ENCODE data around the gene RIMS4.

DNA sequence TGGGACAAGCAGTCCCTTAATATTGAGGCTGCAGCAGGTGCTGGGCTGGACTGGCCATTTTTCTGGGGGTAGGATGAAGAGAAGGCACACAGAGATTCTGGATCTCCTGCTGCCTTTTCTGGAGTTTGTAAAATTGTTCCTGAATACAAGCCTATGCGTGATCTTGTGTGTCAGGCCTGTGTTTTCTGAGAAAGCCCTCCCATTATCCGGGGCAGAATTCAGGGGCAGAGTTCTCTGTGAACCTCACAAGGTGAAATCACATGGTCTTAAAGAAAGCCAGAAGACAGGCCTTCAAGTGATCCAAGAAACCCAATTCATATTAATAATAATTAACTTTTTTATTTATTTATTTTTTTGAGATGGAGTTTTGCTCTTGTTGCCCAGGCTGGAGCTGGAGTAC, 82.7 kb downstream of the RIMS4 start:
- TF ChIP-seq POLR2A (IDR thresholded peaks at IDR 0.05): no peak
- TF ChIP-seq, protein P1, sequence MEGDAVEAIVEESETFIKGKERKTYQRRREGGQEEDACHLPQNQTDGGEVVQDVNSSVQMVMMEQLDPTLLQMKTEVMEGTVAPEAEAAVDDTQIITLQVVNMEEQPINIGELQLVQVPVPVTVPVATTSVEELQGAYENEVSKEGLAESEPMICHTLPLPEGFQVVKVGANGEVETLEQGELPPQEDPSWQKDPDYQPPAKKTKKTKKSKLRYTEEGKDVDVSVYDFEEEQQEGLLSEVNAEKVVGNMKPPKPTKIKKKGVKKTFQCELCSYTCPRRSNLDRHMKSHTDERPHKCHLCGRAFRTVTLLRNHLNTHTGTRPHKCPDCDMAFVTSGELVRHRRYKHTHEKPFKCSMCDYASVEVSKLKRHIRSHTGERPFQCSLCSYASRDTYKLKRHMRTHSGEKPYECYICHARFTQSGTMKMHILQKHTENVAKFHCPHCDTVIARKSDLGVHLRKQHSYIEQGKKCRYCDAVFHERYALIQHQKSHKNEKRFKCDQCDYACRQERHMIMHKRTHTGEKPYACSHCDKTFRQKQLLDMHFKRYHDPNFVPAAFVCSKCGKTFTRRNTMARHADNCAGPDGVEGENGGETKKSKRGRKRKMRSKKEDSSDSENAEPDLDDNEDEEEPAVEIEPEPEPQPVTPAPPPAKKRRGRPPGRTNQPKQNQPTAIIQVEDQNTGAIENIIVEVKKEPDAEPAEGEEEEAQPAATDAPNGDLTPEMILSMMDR (IDR thresholded peaks at IDR 0.05): no peak

All from testis (tissue), 2 donors.